ENCODE measurements around the gene PRKN. TPM values are rescaled to one million over a fixed set of nuclear protein-coding genes. Genes with fewer than 3 reads are reported as not detected.

The PRKN gene
- total RNA-seq, 1 donor from 2014 or later, result 25.5 TPM

GRCh38 chr6:161701056-161701455 lies 1026.5 kb downstream of the PRKN start:
- no peak for DNase-seq
- H3K9me3 ChIP-seq (replicated peaks), result no peaks in the 10 kb centered on the region
- intact Hi-C loops (cut with micrococcal nuclease), result no loop called here
- H3K27me3 ChIP-seq (ENCODE audit: low read depth), result no peaks in the 10 kb centered on the region
- no peak overlapping the region for H3K27ac ChIP-seq (replicated peaks)
- no peaks in the 10 kb centered on the region for H3K36me3 ChIP-seq
- TF ChIP-seq CTCF (IDR thresholded peaks at IDR 0.05; ENCODE audit: borderline replicate concordance), result no peak
- H3K4me3 ChIP-seq, result no peak overlapping the region
- H3K4me1 ChIP-seq, result no peaks in the 10 kb centered on the region

GRCh38 chr6:161696801-161697200 lies 1030.8 kb downstream of the PRKN start:
- no peak overlapping the region for H3K27ac ChIP-seq (replicated peaks)
- no peaks in the 10 kb centered on the region for H3K9me3 ChIP-seq (replicated peaks)
- H3K27me3 ChIP-seq (ENCODE audit: low read depth), result no peaks in the 10 kb centered on the region
- no peak overlapping the region for H3K4me3 ChIP-seq
- intact Hi-C loops (cut with micrococcal nuclease), result loop anchor here (10.0 kb wide), 1 partner anchor 302 kb away; no protein-coding TSS in a partner anchor
- no peaks in the 10 kb centered on the region for H3K4me1 ChIP-seq
- no peak for TF ChIP-seq CTCF (IDR thresholded peaks at IDR 0.05; ENCODE audit: borderline replicate concordance)
- DNase-seq, result no peak
- H3K36me3 ChIP-seq, result no peaks in the 10 kb centered on the region

- Histone ChIP-seq H3K27ac (replicated peaks) (no peak overlapping the region), H3K36me3 (no peaks in the 10 kb centered on the region), H3K4me1 (no peaks in the 10 kb centered on the region), H3K27me3 (ENCODE audit: low read depth) (no peaks in the 10 kb centered on the region), H3K9me3 (replicated peaks) (no peaks in the 10 kb centered on the region), H3K4me3 (no peak overlapping the region)
- intact Hi-C loops (cut with micrococcal nuclease), result loop anchor here (10.0 kb wide), 1 partner anchor 300 kb away; no protein-coding TSS in a partner anchor
- TF ChIP-seq CTCF (IDR thresholded peaks at IDR 0.05; ENCODE audit: borderline replicate concordance), result peak; percentile 58
- no peak for DNase-seq
Measured at GRCh38 chr6:161694995-161695394, 1032.6 kb downstream of the PRKN start.

- Histone ChIP-seq H3K27ac (replicated peaks) (no peak overlapping the region), H3K36me3 (no peaks in the 10 kb centered on the region), H3K4me1 (no peaks in the 10 kb centered on the region), H3K4me3 (no peak overlapping the region), H3K27me3 (ENCODE audit: low read depth) (no peaks in the 10 kb centered on the region), H3K9me3 (replicated peaks) (no peaks in the 10 kb centered on the region)
- DNase-seq, result no peak
- TF ChIP-seq CTCF (IDR thresholded peaks at IDR 0.05; ENCODE audit: borderline replicate concordance), result no peak
- intact Hi-C loops (cut with micrococcal nuclease), result no loop called here
Measured at GRCh38 chr6:161686655-161687054, 1040.9 kb downstream of the PRKN start.

- H3K36me3 ChIP-seq, result no peaks in the 10 kb centered on the region
- H3K9me3 ChIP-seq (replicated peaks), result no peaks in the 10 kb centered on the region
- H3K27ac ChIP-seq (replicated peaks), result no peak overlapping the region
- intact Hi-C loops (cut with micrococcal nuclease), result no loop called here
- H3K4me3 ChIP-seq, result no peak overlapping the region
- DNase-seq, result no peak
- no peaks in the 10 kb centered on the region for H3K4me1 ChIP-seq
- no peak for TF ChIP-seq CTCF (IDR thresholded peaks at IDR 0.05; ENCODE audit: borderline replicate concordance)
- no peaks in the 10 kb centered on the region for H3K27me3 ChIP-seq (ENCODE audit: low read depth)
Measured at GRCh38 chr6:161684731-161685475, 1042.7 kb downstream of the PRKN start.
